Measurements from ENCODE around the gene GGCX. TPM values are rescaled to one million over a fixed set of nuclear protein-coding genes. Genes with fewer than 3 reads are reported as not detected.
"Not testable (repeated sequence)": the region's sequence is repeated elsewhere in the genome, so short reads cannot be mapped to it uniquely, and the experiment has no call there.

Gene GGCX
- 10 to 100 TPM; 12.1 to 22.2 (median 16.2) TPM for polyA plus RNA-seq (ENCODE audit: low read depth in 6 of 6)

DNA sequence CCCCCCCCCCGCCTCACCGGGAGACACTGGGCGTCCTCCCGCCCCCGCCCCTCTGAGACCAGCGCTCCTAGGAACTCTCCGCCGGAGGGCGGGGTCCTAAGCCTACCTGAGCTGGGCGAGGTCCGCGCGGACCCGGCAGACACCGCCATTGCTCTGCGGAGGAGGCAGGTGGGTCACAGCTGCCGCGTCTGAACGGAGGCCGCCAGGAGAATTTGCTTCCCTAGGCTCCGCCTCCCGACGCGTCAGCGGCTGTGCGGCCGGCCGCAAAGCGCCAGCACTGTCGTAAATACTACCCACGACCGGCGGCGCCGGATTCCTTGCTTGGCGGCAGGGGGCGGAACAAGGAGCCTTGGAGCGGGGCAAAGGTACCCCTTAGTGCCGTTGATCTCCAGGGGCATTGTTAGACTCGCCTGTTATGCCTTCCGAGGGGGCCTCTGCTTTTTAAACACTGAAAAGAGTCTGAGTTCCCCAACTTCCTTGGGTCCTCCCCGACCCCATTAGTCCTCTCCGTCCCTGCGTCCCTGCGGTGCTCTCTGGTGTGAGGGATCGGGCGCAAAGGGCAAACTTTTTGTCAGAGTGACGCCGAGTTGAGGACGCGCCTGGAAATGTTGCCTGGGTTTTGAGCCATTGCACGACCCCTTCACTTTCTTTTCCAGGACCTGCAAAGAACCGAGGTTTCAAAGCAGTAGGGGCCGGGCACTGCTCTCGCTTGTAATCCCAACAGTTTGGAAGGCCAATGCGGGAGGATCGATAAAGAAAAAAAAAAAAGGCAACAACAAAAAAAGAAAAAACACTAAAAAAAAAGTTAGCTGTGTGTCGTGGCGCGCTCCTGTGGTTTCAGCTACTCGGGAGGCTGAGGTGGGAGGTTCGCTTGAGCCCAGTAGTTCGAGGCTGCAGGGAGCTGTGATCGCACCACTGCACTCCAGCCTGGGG lies at the start of gene GGCX:
Gene GGCX (minus strand): TSS at position 214 of the 933 bp plus-strand sequence. CDS start 65 bp downstream, at position 149.
- ATAC-seq (ENCODE audit: low read depth in 2 of 2) (peak; percentile 90), DNase-seq (peak; percentile 88)
- peaks cover 0 to under 1% of the 10 kb centered on the region in 2 donors for H3K36me3 Mint-ChIP-seq
- H3K4me1 Mint-ChIP-seq, result peaks cover 18 to 44% (median 40%) of the 10 kb centered on the region in 3 donors
- H3K27ac Mint-ChIP-seq, result peak within 1 kb of the TSS; percentile 92 to 98 (median 97)
- peak within 1 kb of the TSS; percentile 90 to 99 (median 98) for H3K4me3 Mint-ChIP-seq
- H3K27me3 Mint-ChIP-seq, result no peaks in the 10 kb centered on the region
- H3K9me3 Mint-ChIP-seq, result no peaks in the 10 kb centered on the region

DNA sequence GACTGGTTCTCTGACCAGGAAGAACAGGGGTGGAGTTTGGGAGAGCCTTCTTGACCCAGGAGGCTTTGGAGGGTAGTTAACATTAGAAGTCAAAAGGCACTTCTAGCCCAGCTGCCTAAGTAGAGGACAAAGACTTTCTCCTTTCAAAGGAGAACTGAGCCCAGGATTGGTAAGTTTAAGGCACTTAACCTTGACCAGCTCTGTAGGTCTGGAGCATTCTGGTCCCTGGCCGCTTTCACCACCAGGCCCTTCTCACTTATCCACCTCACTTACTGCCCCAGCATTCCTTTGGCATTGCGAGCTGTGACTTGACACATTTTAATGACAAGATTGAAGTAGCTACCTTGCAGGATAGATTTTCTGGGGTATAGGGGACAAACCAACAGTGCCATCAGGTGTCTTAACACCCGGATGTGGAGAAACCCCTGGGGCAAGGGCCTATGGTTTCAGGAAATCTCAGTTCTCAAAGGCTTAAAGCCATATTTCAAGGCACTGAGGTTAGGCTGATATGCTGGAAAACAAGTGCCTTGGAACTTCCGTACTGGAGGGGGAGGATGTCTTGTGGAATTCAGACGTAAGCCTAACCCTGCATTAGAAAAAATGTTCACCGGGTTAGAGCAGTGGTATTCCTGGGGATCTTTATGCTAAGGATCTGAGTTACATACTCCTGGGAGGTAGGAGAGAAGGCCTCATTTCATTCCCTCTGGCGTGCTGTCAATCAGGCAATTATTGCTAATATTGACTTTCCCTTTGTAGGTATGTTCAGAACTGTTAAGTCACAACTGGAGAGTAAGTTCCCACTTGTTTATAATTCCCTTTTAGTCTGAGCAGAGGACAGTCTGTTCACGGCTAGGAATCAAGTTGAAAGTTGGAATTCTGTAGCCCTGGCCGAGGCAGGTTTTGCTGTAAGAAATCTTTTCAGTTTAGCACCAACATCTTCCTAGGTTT lies 46.2 kb upstream of the GGCX start:
- Mint-ChIP-seq H3K27me3 (no peaks in the 10 kb centered on the region), H3K4me1 (peaks cover 28 to 77% (median 51%) of the 10 kb centered on the region in 3 donors), H3K27ac (peak overlapping the region in 1 of 6 donors; percentile 24), H3K36me3 (no peaks in the 10 kb centered on the region), H3K9me3 (no peaks in the 10 kb centered on the region), H3K4me3 (peak overlapping the region in 2 of 8 donors; percentile 81 to 88)
- DNase-seq (no peak), ATAC-seq (ENCODE audit: low read depth in 2 of 2) (no peak)

DNA sequence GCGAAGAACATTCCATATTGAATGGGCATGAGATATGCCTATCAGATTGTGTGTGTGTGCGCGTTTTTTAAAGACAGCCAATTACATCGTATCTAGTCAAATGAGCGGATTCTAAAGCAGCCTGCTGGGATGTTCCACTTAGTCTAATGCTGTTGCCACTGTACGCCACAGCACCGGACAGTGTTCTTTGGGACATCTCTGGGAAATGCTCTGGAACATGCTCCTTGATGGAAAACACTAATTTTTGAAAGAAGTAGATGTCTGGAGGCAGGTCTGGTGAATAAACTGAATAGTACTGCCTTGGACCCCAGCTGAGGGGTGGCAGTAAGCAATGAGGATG lies 44.8 kb upstream of the GGCX start:
- no peaks in the 10 kb centered on the region for H3K36me3 Mint-ChIP-seq
- H3K27ac Mint-ChIP-seq, result peak overlapping the region in 1 of 6 donors; percentile 54
- peak overlapping the region in 1 of 8 donors; percentile 88 for H3K4me3 Mint-ChIP-seq
- DNase-seq (no peak), ATAC-seq (ENCODE audit: low read depth in 2 of 2) (no peak)
- H3K27me3 Mint-ChIP-seq, result no peaks in the 10 kb centered on the region
- H3K9me3 Mint-ChIP-seq, result no peaks in the 10 kb centered on the region
- H3K4me1 Mint-ChIP-seq, result peaks cover 30 to 76% (median 56%) of the 10 kb centered on the region in 3 donors

DNA sequence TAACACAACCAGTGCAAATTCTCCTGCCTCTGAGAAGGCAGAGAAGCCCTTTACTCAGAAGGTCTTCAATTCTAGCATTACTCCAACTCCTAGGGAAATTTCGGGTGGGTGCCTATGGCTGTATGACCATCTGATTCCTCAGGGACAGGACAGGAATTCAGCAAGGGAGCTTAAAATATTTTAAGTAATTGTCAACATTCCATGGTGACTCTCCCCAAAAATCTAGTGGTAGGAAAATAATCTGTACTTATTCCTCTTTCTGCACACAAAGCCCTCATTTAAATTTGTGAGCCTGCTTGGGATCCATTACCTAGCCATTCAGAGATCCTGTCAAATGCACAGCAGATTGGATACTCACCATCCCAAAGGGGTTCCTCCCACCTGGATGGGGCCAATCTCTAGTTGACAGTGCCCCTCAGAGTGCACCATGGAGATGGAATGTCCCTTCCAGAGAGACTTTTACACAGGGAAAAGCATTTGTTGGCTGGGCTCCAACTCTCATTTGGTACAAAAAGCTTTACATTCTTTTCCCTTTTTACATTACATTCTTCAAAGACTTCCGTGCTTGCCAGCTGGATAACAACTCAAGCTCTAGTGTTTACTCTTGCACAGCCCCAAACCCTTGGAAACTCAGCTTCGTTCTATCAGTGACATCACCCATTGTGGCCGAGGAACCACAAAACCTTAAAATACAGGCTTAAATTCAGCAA lies 44.3 kb upstream of the GGCX start:
- no peaks in the 10 kb centered on the region for H3K36me3 Mint-ChIP-seq
- DNase-seq (no peak), ATAC-seq (ENCODE audit: low read depth in 2 of 2) (no peak)
- H3K9me3 Mint-ChIP-seq, result no peaks in the 10 kb centered on the region
- H3K4me1 Mint-ChIP-seq, result peaks cover 30 to 75% (median 59%) of the 10 kb centered on the region in 3 donors
- peak overlapping the region in 1 of 6 donors; percentile 74 for H3K27ac Mint-ChIP-seq
- no peaks in the 10 kb centered on the region for H3K27me3 Mint-ChIP-seq
- H3K4me3 Mint-ChIP-seq, result peak overlapping the region in 1 of 8 donors; percentile 88

DNA sequence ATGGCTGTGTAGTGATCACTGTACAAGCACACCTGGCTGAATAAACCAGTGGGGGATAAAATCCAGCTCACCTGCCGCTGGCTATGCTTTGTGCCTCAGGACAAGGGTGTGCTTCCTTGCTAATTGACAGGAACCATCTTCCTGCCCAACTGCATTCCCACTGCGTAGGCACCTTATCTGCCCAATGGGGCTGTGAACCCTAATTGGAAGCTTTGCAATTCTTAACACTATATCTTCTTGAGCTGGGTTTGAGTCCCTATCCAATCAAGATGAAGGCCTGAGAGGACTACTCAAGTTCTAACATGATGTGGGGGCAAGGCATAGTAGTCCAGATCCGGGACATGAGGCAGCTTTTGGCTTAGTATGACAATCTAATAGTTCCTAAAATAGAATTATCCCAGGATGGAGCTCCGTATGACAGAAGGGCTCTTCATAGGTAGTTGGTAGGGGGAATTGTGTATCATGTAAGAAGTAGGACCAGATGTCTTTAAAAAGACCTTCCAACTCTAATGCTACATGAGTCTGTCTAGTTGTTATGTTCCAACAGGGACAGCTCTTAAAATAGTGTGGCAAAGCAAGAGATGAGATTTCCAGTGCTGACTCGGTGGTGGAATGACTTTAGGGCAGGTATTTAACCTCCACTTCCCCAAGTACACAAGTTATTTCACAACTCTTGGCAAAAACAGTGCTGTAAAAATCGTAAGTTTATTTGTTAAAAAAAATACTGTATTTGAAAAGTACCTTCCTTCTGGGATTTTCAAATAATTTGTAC lies 43.5 kb upstream of the GGCX start:
- H3K4me1 Mint-ChIP-seq, result peaks cover 25 to 67% (median 59%) of the 10 kb centered on the region in 3 donors

DNA sequence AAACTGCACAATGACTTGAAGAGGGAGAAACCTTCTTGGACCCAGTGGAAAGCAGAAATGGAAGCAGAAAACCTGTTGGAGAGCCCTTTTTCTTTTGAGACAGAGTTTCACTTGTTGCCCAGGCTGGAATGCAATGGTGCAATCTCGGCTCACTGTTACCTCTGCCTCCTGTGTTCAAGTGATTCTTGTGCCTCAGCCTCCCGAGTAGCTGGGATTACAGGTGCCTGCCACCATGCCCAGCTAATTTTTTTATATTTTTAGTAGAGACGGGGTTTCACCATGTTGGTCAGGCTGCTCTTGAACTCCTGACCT lies 42.8 kb upstream of the GGCX start:
- not testable (repeated sequence) for ATAC-seq (ENCODE audit: low read depth in 2 of 2); H3K27me3 Mint-ChIP-seq; DNase-seq; H3K27ac Mint-ChIP-seq; H3K9me3 Mint-ChIP-seq; H3K36me3 Mint-ChIP-seq
- Mint-ChIP-seq H3K4me1 (peaks cover 21 to 64% (median 54%) of the 10 kb centered on the region in 3 donors), H3K4me3 (peak overlapping the region; percentile 38 to 96 (median 87))

More for the DNA sequence above, 43.5 kb upstream of the GGCX start:
- no peak for DNase-seq
- no peaks in the 10 kb centered on the region for H3K36me3 Mint-ChIP-seq
- peak overlapping the region in 3 of 8 donors; percentile 49 to 88 (median 59) for H3K4me3 Mint-ChIP-seq
- H3K9me3 Mint-ChIP-seq, result no peaks in the 10 kb centered on the region
- H3K27ac Mint-ChIP-seq, result no peak overlapping the region
- no peaks in the 10 kb centered on the region for H3K27me3 Mint-ChIP-seq
- ATAC-seq (ENCODE audit: low read depth in 2 of 2), result no peak

DNA sequence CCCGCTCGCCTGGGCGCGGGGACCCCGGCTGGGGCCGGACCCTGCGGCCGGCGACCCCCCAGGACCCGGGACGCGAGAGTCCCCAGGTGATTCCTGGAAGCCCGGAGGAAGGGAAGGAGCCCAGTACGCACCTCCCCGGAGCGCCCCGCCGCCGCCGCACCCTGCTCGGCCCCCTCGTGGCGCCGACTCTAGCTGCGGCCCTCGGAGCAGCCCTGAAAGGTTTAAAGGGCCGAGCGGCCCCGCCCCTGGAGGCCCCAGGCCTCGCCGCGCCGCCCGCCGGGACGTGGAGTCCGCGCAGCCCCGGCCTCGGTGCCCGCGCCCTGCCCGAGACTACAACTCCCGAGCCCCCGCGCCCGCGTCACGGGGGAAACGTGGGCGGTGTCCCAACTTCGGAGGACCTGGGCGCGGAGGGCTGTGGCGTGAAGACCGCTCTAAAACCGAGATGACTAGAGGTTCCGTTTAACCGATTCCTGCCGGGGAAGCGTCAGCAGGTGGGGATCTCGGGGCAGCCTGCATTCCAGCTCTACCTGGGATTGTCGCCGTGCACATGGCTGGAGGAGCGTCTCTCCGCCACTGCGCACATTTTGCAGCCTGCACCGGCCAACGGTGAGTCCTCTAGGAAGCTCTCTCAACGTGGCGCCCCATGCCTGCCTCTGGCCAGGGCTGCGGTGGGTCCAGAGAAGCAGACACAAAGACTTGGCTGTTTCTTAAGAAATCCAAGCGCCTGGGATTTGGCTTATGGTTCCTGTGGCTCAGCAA lies 41.4 kb upstream of the GGCX start, which contains the start of gene TMEM150A:
Gene TMEM150A (minus strand): TSS at position 223 of the 759 bp plus-strand sequence. CDS start 750 bp downstream, outside the sequence.
- DNase-seq (peak; percentile 92), ATAC-seq (ENCODE audit: low read depth in 2 of 2) (peak; percentile 97)
- H3K36me3 Mint-ChIP-seq, result no peaks in the 10 kb centered on the region
- H3K27ac Mint-ChIP-seq, result peak within 1 kb of the TSS; percentile 76 to 92 (median 81)
- H3K4me3 Mint-ChIP-seq, result peak within 1 kb of the TSS; percentile 84 to 96 (median 92)
- no peaks in the 10 kb centered on the region for H3K9me3 Mint-ChIP-seq
- no peaks in the 10 kb centered on the region for H3K27me3 Mint-ChIP-seq
- H3K4me1 Mint-ChIP-seq, result peaks cover 16 to 54% (median 43%) of the 10 kb centered on the region in 3 donors

DNA sequence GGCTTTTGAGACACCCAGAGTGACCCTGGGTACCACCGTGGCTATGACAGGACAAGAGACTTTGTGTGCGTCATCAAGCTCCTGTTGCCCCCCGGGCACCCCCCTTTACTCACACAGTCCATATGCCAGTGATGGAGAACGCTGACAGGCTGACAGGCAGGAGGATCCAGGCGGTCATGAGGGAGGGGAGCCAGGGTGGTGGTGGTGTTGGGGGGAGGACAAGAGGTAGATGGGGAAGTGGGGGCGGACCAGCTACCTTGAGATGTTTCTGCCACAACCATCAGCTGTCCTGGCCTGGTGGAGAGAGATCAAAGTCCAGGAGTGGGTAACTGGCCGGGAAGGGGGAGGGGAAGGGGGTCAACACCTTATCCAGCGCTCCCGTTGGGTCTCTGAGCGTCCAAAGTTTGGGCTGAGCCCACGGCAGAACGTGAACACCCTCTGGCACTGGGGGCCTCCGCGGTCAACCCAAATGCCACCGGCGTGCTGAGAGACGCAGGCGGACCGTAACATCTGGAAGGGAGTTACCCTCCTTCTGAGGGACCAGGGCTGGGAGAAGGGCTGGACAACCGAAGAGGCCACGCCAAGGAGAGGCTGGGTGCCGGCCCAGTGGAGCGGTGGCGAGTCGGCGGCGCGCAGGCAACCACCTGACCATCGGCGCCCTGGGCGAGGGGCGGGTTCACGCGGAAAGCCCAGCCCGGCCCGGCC lies 40.6 kb upstream of the GGCX start:
- Mint-ChIP-seq H3K4me1 (peaks cover 19 to 55% (median 51%) of the 10 kb centered on the region in 3 donors), H3K9me3 (no peaks in the 10 kb centered on the region)

DNA sequence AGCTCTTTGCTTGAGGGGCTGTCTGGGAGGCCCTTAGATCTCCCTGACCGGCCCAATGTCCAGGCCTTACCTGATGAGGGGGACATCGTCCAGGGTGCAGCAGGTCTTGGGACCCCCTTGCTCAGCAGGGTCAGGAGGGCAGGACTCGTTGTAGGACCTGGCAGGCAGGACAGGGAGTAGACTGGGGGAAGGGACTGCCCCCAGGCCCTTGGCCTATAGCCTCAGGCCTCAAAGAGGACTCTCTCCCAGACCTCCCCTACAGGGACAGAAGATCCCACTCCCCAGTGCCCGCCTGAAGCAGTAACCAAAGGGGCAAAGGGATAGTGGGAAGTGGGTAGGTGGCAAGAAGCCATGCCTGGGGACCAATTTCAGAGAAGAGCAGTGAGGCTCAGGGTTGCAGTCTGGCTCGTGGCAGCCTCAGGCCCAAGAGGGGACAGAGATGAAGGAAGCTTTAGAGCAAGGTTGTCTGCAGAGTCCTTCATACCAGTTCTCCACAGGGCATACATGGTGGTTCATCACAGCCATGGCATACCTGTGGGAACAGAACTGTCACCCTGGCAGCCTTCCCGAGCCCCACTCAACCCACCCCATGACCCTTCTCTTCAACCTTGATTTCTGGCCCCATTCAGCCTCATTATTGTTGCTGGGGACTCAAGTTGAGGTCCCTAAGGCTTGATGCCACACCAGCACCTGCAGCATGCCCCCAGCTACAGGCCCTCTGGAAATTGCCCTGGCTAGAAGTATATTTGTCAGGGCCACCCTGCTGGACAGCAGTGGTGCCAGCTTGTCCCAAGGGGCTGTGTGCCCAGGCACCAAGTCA lies 39.9 kb upstream of the GGCX start:
- H3K36me3 Mint-ChIP-seq, result no peaks in the 10 kb centered on the region
- no peak for DNase-seq
- no peak for ATAC-seq (ENCODE audit: low read depth in 2 of 2)
- H3K4me1 Mint-ChIP-seq, result peaks cover 26 to 55% (median 54%) of the 10 kb centered on the region in 3 donors
- no peaks in the 10 kb centered on the region for H3K27me3 Mint-ChIP-seq
- peak overlapping the region; percentile 84 to 93 (median 90) for H3K4me3 Mint-ChIP-seq
- H3K9me3 Mint-ChIP-seq, result no peaks in the 10 kb centered on the region
- H3K27ac Mint-ChIP-seq, result peak overlapping the region in 4 of 6 donors; percentile 76 to 89 (median 84)

More for the DNA sequence above, 40.6 kb upstream of the GGCX start:
- no peaks in the 10 kb centered on the region for H3K36me3 Mint-ChIP-seq
- DNase-seq (no peak), ATAC-seq (ENCODE audit: low read depth in 2 of 2) (peak; percentile 11 to 22)
- peak overlapping the region; percentile 84 to 93 (median 90) for H3K4me3 Mint-ChIP-seq
- H3K27me3 Mint-ChIP-seq, result no peaks in the 10 kb centered on the region
- H3K27ac Mint-ChIP-seq, result peak overlapping the region in 5 of 6 donors; percentile 76 to 89 (median 80)

DNA sequence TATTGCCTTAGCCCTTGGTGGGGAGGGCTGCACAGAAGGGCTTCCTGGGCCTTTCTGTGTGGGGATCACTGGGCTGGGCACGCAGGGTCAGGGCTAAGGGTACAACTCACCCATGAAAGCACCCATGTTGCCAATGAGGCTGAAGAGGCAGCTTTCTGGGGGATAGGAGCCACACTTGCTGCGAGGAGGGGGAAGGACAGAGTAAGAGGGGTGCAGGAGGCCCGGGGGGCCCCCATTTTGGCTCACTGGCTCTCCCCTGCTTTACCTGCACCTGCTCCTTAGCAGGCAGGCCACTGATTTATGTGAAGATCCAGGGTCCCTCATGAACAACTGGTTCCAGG lies 38.9 kb upstream of the GGCX start:
- H3K4me1 Mint-ChIP-seq, result peaks cover 36 to 56% (median 55%) of the 10 kb centered on the region in 3 donors
- no peak for ATAC-seq (ENCODE audit: low read depth in 2 of 2)

More for the DNA sequence above, 38.9 kb upstream of the GGCX start:
- no peak for DNase-seq
- Mint-ChIP-seq H3K4me3 (peak overlapping the region in 6 of 8 donors; percentile 77 to 90 (median 86)), H3K27me3 (no peaks in the 10 kb centered on the region), H3K36me3 (no peaks in the 10 kb centered on the region), H3K27ac (peak overlapping the region in 2 of 6 donors; percentile 15 to 31), H3K9me3 (no peaks in the 10 kb centered on the region)

Measured in naive B cell (primary cell).